ENCODE data around the gene CDS1.
"Not testable (repeated sequence)": the region's sequence is repeated elsewhere in the genome, so short reads cannot be mapped to it uniquely, and the experiment has no call there.

CDS1 gene

DNA sequence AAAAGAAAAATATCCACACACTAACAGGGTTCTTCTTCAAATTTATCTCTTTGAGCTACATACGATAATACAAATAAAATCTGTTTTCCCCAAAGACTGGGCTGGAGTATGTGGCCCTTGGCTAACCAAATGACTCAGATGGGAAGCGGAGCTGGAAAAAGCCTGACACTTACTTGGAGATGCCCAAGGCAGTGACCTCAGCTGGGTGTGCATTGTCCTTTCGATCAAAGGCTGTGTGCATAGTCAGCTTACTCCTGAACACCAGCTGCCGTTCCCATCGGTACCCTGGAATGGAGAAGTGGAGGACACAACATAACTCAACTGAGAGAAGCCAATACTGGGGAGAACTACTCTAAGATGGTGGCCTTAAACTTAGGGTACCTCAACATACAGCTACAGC lies 95.1 kb downstream of the CDS1 start:
- Histone ChIP-seq H3K27me3 (ENCODE audit: control insufficient read depth, insufficient read depth, low read length) (no peaks in the 10 kb centered on the region), H3K36me3 (ENCODE audit: control insufficient read depth, insufficient read depth, low read length) (peaks cover 16% of the 10 kb centered on the region), H3K4me3 (ENCODE audit: low read depth, low read length) (no peak overlapping the region), H3K9ac (ENCODE audit: low read depth, low read length) (no peak overlapping the region), H3K4me1 (ENCODE audit: control insufficient read depth, insufficient read depth, low read length) (no peaks in the 10 kb centered on the region), H3K9me3 (ENCODE audit: control insufficient read depth, insufficient read depth, low read length) (no peaks in the 10 kb centered on the region)

DNA sequence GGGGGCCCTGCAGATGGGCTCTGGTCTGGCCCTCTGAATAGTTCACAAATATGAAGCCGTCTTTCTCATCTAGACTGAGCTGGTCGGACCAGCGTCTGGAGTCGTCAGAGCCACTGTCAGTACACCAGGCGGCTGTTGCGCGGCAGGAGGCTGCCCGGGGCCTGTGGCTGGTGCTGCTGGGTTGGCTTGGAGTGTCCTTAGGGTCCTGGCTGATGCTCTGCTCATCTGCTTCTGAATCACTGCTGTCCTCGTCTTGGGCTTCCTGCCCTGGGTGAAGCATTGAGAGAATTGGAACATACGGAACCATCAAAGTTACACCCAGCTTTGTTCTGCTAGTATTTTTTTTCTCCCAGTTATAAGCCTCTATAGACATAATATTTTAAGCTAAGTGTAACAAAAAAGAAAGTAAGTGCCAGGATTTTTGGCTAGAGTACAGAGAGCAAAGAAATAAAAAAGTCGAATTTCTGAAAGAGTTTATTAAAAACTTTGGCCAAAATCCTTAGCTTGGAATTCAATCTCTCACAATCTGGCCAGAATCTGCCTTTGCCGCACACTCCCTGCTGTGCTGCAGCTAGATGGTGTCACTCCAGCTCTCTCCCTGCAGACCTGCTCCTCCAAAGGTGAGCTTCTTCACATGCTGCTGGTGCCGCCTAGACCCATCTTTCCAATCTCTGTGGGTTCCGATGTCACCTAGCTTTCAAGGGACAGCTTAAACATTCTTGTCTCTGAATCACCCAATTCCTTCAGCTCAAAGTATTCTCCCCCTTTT lies 96.2 kb downstream of the CDS1 start:
- no peaks in the 10 kb centered on the region for H3K9me3 ChIP-seq (ENCODE audit: control insufficient read depth, insufficient read depth, low read length)
- H3K4me3 ChIP-seq (ENCODE audit: low read depth, low read length), result no peak overlapping the region
- H3K27me3 ChIP-seq (ENCODE audit: control insufficient read depth, insufficient read depth, low read length), result no peaks in the 10 kb centered on the region
- H3K9ac ChIP-seq (ENCODE audit: low read depth, low read length), result no peak overlapping the region
- H3K36me3 ChIP-seq (ENCODE audit: control insufficient read depth, insufficient read depth, low read length), result peaks cover 16% of the 10 kb centered on the region
- no peaks in the 10 kb centered on the region for H3K4me1 ChIP-seq (ENCODE audit: control insufficient read depth, insufficient read depth, low read length)

DNA sequence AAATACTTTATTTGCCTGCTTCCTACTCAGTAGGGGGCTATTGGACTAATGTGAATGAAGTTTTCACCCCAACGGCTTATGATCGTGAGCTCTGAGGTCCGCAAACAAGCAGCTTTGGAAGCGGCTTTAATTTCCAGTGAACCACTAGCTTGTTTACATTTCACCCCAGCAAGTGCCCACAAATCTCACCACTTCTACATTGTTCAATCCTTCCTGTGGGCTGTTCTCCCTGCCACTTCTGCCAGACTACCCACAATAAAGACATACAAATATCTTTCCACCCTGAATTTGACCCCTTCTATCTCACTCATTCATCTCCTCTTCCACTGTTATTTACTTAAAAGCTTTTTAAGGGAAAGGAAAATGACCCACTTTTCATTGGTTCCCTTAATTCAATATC lies 98.0 kb downstream of the CDS1 start:
- H3K36me3 ChIP-seq (ENCODE audit: control insufficient read depth, insufficient read depth, low read length), result peaks cover 14% of the 10 kb centered on the region

DNA sequence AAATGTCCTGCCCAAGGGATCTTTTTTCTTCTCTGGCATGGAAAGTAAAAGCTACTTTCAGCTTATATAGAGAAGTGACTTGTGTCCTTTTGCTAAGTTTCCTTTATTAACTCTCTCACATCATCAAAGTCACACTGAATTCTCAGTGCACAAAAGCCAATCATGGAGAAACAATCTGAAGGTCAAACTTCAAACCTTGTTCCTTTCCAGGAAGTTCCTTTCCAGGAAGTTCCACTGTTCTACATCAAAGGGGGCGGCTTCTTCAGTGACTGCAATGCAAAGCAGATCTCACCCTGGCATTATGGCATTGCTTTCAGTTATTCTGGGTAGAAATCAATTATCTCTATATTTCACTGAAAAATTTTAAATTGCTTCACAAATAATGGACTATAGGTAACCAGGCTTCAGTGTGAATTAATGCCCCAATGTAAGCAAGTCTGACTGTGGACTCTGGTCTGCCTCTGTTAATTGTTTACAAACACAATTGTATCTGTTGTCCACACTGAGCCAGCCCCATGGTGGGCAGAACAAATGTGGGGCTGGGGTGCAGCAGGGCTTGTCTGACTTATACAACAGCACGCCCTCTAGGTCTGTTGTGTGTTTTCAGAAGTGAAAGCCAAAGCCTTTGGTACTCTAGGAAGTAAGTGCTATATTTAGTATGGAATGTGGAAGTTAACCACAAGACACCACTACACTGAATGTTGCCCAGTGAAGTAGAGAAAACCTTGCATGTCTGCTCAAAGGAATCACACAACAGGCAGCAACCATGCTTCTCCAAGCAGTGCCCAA lies 98.8 kb downstream of the CDS1 start:
- H3K9me3 ChIP-seq (ENCODE audit: control insufficient read depth, insufficient read depth, low read length), result no peaks in the 10 kb centered on the region
- peaks cover 13% of the 10 kb centered on the region for H3K36me3 ChIP-seq (ENCODE audit: control insufficient read depth, insufficient read depth, low read length)
- H3K4me3 ChIP-seq (ENCODE audit: low read depth, low read length), result no peak overlapping the region
- no peak overlapping the region for H3K9ac ChIP-seq (ENCODE audit: low read depth, low read length)
- H3K4me1 ChIP-seq (ENCODE audit: control insufficient read depth, insufficient read depth, low read length), result no peaks in the 10 kb centered on the region
- H3K27me3 ChIP-seq (ENCODE audit: control insufficient read depth, insufficient read depth, low read length), result no peaks in the 10 kb centered on the region

More for the DNA sequence above, 98.0 kb downstream of the CDS1 start:
- H3K4me1 ChIP-seq (ENCODE audit: control insufficient read depth, insufficient read depth, low read length), result no peaks in the 10 kb centered on the region
- no peaks in the 10 kb centered on the region for H3K27me3 ChIP-seq (ENCODE audit: control insufficient read depth, insufficient read depth, low read length)
- no peaks in the 10 kb centered on the region for H3K9me3 ChIP-seq (ENCODE audit: control insufficient read depth, insufficient read depth, low read length)
- H3K9ac ChIP-seq (ENCODE audit: low read depth, low read length), result no peak overlapping the region
- no peak overlapping the region for H3K4me3 ChIP-seq (ENCODE audit: low read depth, low read length)

DNA sequence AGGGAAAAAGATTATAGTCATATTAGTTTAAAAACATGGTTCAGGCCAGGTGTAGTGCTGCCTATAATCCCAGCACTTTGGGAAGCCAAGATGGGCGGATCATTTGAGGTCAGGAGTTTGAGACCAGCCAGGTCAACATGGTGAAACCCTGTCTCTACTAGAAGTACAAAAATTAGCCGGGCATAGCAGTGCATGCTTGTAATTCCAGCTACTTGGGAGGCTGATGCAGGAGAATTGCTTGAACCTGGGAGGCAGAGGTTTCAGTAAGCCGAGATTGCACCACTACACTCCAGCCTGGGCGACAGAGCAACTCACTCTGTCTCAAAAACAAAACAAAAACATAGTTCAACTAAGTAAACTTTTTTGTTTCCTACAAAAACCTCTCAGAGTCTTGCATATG lies 99.7 kb downstream of the CDS1 start:
- not testable (repeated sequence) for H3K9ac ChIP-seq (ENCODE audit: low read depth, low read length); H3K36me3 ChIP-seq (ENCODE audit: control insufficient read depth, insufficient read depth, low read length); H3K4me3 ChIP-seq (ENCODE audit: low read depth, low read length); H3K4me1 ChIP-seq (ENCODE audit: control insufficient read depth, insufficient read depth, low read length); H3K9me3 ChIP-seq (ENCODE audit: control insufficient read depth, insufficient read depth, low read length); H3K27me3 ChIP-seq (ENCODE audit: control insufficient read depth, insufficient read depth, low read length)

DNA sequence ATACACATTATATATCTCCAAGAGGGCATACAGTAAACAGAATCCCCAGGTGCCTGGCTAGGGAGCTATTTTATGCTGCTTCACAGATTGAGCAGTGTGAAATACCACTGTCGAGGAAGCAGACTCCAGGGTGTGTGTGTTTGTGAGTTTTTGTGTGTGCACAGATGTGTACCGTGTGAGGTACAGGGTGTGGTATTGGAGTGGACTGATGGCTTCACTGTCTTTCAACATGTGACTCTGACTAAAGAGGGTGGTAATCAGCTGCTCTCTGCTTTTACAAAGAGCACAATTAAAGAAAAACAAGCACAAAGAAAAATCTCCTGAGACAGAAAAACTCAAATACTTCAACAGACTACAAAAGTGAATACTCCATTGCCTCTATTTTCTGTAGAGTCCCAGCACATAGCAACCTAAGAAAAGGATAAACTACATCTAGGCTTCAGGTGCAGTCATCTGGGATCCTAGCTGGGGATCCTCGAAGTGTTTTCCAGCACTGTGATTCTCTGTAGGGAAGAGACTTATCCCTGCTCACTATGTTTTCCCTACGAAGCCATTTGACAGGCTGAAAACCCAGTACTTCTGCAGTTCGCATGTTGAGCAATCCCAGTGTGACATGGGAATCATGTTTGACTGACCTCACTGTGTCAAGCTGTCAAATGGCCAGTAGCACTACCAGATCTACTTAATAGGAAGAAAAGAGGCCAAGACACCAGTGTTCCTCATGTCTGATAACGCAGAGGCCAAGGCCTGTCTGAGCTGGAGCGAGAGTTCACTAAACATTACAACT lies 100.3 kb downstream of the CDS1 start:
- Histone ChIP-seq H3K4me1 (ENCODE audit: control insufficient read depth, insufficient read depth, low read length) (no peaks in the 10 kb centered on the region), H3K36me3 (ENCODE audit: control insufficient read depth, insufficient read depth, low read length) (peaks cover 6% of the 10 kb centered on the region), H3K9me3 (ENCODE audit: control insufficient read depth, insufficient read depth, low read length) (no peaks in the 10 kb centered on the region), H3K9ac (ENCODE audit: low read depth, low read length) (no peak overlapping the region), H3K27me3 (ENCODE audit: control insufficient read depth, insufficient read depth, low read length) (no peaks in the 10 kb centered on the region), H3K4me3 (ENCODE audit: low read depth, low read length) (no peak overlapping the region)

DNA sequence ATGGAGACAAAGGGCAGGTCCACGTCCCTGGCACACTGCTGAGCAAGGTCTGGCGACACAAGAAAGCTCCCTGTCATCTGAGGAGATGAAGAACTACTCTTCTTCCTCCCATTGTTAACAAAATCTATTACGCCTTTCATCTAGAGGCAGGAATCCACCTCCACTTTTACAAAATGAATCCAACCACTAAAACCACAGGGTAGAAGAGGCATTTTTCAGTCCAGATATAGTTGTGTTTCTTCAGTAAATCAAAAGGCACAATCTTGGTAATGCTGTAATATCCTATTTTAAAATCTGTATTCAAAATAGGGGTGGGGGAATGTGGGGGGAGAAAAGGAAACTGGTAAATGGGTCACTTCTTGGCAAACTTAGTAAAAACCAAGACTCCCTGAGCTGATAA lies 101.4 kb downstream of the CDS1 start:
- Histone ChIP-seq H3K36me3 (ENCODE audit: control insufficient read depth, insufficient read depth, low read length) (peaks cover 2% of the 10 kb centered on the region), H3K4me3 (ENCODE audit: low read depth, low read length) (no peak overlapping the region), H3K4me1 (ENCODE audit: control insufficient read depth, insufficient read depth, low read length) (no peaks in the 10 kb centered on the region), H3K27me3 (ENCODE audit: control insufficient read depth, insufficient read depth, low read length) (no peaks in the 10 kb centered on the region), H3K9ac (ENCODE audit: low read depth, low read length) (no peak overlapping the region), H3K9me3 (ENCODE audit: control insufficient read depth, insufficient read depth, low read length) (no peaks in the 10 kb centered on the region)

DNA sequence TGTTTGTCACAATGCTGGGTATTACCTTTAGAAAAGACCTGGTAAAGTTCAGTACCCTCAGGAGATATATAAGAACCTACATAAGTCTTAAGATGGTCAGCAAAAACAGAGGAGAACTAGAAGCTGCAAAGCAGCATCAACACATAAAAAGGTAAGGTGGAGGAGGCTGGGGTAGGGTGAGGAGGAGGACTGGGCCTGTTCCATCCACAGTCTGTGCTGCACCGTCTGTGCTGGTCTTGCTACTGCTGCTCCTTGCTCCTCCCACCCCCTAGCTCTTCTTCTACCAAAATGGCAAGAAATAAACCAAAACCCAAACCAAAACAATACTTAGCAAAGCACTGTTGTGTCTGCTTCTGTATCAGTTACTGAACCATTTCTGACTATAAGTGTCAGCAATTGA lies 102.2 kb downstream of the CDS1 start:
- H3K9ac ChIP-seq (ENCODE audit: low read depth, low read length), result no peak overlapping the region
- H3K4me1 ChIP-seq (ENCODE audit: control insufficient read depth, insufficient read depth, low read length), result no peaks in the 10 kb centered on the region
- no peak overlapping the region for H3K4me3 ChIP-seq (ENCODE audit: low read depth, low read length)
- no peaks in the 10 kb centered on the region for H3K27me3 ChIP-seq (ENCODE audit: control insufficient read depth, insufficient read depth, low read length)
- no peaks in the 10 kb centered on the region for H3K9me3 ChIP-seq (ENCODE audit: control insufficient read depth, insufficient read depth, low read length)
- H3K36me3 ChIP-seq (ENCODE audit: control insufficient read depth, insufficient read depth, low read length), result no peaks in the 10 kb centered on the region

DNA sequence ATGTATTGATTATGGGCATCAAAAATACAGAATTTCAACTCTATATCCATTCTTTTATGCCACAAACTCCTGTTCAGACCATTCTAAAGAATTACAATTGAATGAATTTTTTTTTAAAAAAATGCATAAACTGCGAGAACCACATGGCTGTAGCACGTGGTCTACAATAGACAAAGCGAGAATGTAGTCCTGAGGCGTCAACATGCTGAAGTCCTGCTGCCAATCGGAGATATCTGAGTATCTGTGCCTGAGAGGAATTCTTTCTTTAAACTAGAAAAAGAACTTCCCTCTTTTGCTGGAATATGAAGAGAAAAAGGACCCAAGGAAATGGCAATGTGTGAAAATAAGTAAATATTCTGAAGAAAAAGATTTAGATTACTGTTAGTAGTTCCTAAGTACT lies 105.7 kb downstream of the CDS1 start:
- H3K4me1 ChIP-seq (ENCODE audit: control insufficient read depth, insufficient read depth, low read length), result no peaks in the 10 kb centered on the region
- H3K27me3 ChIP-seq (ENCODE audit: control insufficient read depth, insufficient read depth, low read length), result no peaks in the 10 kb centered on the region
- H3K36me3 ChIP-seq (ENCODE audit: control insufficient read depth, insufficient read depth, low read length), result peaks cover 2% of the 10 kb centered on the region

DNA sequence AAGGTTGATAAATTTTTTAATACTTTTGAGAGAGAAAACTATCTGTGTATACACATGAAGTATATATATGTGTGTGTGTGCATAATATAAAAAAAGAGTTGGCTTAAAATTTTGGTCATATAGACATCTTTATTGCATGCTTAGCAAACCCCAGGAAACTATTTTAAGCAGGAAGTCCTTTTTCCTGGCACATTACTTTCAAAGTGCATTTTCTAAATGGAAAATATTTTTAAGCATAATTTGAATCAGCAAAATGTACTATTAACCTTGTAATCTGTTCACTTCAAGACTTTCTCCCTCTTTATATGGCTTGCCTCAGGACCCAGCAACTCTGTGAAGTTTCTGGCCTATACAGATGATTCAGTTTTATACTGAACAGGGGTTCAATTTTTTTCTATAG lies 106.3 kb downstream of the CDS1 start:
- Histone ChIP-seq H3K4me3 (ENCODE audit: low read depth, low read length) (no peak overlapping the region), H3K4me1 (ENCODE audit: control insufficient read depth, insufficient read depth, low read length) (no peaks in the 10 kb centered on the region), H3K9ac (ENCODE audit: low read depth, low read length) (no peak overlapping the region), H3K36me3 (ENCODE audit: control insufficient read depth, insufficient read depth, low read length) (peaks cover 3% of the 10 kb centered on the region), H3K27me3 (ENCODE audit: control insufficient read depth, insufficient read depth, low read length) (no peaks in the 10 kb centered on the region), H3K9me3 (ENCODE audit: control insufficient read depth, insufficient read depth, low read length) (no peaks in the 10 kb centered on the region)

More for the DNA sequence above, 105.7 kb downstream of the CDS1 start:
- Histone ChIP-seq H3K4me3 (ENCODE audit: low read depth, low read length) (no peak overlapping the region), H3K9ac (ENCODE audit: low read depth, low read length) (no peak overlapping the region), H3K9me3 (ENCODE audit: control insufficient read depth, insufficient read depth, low read length) (no peaks in the 10 kb centered on the region)

DNA sequence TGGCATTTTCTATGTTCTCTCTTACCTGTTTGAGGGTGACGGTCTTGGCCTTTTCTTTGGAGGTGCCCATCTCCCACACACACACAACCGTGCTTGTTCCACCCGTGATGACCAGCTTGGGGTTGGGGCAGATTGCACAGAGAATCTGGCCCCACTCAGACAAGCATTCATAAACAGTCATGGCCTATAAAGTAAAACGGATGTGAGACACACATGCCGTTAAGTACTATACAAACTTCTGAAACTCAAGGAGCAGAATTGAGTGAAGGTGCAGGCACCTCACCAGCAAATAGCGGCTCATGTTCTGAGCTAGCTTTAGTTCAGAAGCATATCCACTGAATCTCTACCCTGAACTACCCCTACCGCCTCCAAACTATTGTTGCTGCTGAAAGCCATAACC lies 107.6 kb downstream of the CDS1 start:
- Histone ChIP-seq H3K4me1 (ENCODE audit: control insufficient read depth, insufficient read depth, low read length) (no peaks in the 10 kb centered on the region), H3K36me3 (ENCODE audit: control insufficient read depth, insufficient read depth, low read length) (peaks cover 4% of the 10 kb centered on the region), H3K9me3 (ENCODE audit: control insufficient read depth, insufficient read depth, low read length) (no peaks in the 10 kb centered on the region), H3K27me3 (ENCODE audit: control insufficient read depth, insufficient read depth, low read length) (no peaks in the 10 kb centered on the region), H3K9ac (ENCODE audit: low read depth, low read length) (no peak overlapping the region), H3K4me3 (ENCODE audit: low read depth, low read length) (no peak overlapping the region)
